Renal pelvis (tissue), 4 donors: Measurements from ENCODE around the gene MX1. TPM values are rescaled to one million over a fixed set of nuclear protein-coding genes. Genes with fewer than 3 reads are reported as not detected.
"Not testable (repeated sequence)": the region's sequence is repeated elsewhere in the genome, so short reads cannot be mapped to it uniquely, and the experiment has no call there.

Source experiments
- DNase-seq: peaks from one replicate; pipeline ENCODE4 v3.0.0-alpha.2; 2013
- polyA plus RNA-seq, 3 donors: library from polyadenylated mRNA; unstranded; fragments of 120-200 nt; gene quantifications; one replicate each; pipeline ENCODE4 v1.2.1, GENCODE V29; 2013; ENCODE audit not compliant: insufficient read length in 3 of 3

The MX1 gene
- polyA plus RNA-seq, 3 donors, result 8.1 to 12.0 (median 8.2) TPM

DNA sequence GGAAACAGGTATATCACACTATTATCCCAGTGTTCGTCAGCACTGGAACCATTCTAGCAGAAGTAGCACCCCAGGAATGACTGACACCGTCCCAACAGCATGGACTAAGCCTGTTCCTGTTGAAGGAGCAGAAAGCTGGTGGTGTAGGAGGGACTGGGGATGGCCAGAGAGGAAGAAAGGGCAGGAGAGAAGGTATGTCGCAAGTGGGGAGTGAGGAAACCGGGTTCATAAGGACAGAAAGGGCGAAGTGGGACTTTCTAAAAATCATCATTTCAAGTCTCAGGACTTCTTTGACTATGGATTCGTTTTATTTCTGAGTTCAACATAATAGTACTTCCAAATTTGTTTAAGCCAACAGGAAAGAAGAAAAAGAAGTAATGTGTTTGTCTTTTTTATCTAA lies 19.7 kb upstream of the MX1 start:
- no peak for DNase-seq

DNA sequence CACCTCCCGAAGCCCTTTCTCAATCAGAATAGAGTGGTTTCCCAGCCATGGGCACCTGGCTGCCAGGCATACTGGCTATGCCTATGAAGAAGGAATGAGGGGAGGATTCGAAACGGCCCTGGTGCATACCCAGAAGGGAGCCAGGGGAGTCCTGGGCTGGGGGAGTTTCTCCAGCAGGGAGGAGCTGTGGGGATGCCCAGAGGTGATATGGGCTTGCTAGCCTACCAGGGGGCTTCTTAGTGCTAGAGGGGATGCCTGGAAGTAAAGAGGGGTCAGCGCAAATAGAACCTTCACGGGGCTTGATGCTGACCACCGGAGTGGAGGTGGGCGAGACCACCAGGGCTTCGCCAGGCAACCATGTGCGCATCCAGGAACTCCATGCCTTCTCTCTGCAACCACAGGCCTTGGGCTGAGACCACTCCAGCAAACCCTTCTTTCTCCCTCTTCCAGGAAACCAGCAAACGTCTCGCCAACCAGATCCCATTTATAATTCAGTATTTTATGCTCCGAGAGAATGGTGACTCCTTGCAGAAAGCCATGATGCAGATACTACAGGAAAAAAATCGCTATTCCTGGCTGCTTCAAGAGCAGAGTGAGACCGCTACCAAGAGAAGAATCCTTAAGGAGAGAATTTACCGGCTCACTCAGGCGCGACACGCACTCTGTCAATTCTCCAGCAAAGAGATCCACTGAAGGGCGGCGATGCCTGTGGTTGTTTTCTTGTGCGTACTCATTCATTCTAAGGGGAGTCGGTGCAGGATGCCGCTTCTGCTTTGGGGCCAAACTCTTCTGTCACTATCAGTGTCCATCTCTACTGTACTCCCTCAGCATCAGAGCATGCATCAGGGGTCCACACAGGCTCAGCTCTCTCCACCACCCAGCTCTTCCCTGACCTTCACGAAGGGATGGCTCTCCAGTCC lies 18.2 kb upstream of the MX1 start:
- no peak for DNase-seq

DNA sequence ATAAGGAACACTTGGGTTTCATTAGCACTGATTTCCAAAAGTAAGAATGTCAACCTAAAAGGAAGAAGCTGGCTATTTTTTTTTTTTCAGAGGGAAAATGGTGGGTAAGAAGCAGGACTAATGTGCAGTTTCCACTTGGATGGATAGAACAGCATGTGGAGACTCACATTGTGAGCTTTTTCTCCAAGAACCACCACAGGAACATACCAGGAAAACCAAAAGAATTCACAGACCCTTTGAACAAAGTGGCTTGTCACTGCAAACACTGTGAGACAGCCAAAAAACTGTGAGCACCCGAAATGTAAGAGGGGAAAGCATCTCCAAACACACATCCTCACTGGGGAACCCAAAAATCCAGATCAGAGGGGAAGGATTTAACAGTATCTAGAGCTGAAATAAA lies 15.7 kb upstream of the MX1 start:
- DNase-seq, result no peak

DNA sequence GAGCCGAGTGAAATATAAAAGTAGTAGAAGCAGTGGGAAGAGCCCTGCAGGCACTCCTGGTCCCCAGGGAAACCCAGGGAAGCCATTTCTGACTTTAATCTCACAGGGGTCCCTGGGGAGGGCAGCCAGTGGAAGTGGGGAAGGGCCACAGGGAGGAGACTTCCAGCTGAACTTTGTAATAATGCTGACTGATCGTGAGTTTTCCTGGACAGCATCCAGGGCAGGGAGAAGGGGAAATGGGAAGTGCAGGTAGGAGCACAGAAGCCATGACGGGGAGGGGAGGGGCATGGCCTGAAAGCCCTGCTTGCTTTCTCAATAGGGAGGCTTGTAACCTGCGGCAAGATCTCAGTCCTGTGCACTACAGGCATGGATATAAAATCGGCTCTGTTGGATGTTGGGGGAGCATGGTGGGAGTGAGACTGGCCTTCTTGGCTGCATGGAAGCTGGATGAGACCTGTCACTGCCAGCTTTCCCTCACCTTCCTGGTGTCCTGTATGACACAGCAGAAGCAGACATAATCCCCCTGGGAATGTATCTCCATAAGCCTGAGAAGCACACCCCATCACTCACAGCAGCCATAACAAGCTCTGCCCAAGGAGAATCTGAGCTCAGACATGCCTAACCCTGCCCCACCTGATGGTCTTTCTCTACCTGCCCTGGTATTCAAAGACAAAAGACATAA lies 15.1 kb upstream of the MX1 start:
- DNase-seq, result no peak

DNA sequence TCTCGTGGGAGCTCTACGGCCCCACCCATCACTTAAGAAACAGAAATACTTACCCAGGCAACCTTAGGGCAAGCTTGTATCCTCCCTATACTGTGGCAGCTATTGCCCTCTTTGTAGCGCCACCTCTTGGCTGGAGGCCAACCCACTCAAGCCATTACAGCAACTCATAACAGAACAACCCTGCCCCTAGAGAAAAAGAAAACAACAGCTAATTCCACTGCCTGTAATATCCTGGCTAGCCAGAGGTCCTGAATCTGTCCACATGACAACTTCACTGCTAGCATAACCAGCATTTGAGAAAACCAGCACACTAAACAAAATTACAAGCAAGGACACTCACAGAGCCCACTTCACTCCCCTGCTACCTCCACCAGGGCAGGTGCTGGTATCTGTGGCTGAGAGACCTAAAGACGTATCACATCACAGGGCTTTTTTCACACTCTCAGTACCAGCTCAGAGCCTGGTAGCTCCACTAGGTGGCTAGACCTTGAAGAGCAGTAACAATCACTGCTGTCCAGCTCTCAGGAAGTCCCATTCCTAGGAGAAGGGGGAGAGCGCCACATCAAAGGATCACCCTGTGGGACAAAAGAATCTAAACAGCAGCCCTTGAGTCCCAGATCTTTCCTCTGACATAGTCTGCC lies 14.5 kb upstream of the MX1 start:
- no peak for DNase-seq

DNA sequence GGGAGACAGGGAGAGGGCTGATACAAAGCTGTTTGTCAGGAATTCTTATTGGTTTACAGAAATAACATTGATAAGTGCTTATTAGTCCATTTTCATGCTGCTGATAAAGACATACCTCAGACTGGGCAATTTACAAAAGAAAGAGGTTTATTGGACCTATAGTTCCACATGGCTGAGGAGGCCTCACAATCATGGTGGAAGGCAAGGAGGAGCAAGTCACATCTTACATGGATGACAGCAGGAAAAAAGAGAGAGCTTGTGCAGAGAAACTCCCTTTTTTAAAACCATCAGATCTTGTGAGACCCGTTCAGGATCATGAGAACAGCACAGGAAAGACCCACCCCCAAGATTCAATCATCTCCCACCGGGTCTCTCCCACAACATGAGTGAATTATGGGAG lies 8.5 kb upstream of the MX1 start:
- not testable (repeated sequence) for DNase-seq

DNA sequence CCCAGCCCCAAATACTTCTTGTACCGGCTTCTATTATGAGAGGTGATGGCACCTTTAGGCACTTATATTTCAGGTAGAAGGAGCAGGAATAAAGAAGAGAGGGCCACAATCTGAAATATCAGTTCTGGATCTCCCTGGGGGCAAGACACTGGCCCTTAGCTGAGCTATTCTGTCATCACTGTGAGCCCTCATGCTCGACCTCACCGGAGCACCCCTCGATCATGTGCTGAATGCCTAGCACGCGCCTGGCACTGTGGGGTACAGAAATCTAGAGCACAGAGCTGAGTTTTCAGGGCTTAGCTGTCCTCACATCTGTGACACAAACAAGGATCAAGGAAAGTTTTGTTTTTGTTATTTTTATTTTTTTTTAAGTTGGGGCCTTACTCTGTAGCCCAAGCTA lies 7.6 kb upstream of the MX1 start:
- no peak for DNase-seq

DNA sequence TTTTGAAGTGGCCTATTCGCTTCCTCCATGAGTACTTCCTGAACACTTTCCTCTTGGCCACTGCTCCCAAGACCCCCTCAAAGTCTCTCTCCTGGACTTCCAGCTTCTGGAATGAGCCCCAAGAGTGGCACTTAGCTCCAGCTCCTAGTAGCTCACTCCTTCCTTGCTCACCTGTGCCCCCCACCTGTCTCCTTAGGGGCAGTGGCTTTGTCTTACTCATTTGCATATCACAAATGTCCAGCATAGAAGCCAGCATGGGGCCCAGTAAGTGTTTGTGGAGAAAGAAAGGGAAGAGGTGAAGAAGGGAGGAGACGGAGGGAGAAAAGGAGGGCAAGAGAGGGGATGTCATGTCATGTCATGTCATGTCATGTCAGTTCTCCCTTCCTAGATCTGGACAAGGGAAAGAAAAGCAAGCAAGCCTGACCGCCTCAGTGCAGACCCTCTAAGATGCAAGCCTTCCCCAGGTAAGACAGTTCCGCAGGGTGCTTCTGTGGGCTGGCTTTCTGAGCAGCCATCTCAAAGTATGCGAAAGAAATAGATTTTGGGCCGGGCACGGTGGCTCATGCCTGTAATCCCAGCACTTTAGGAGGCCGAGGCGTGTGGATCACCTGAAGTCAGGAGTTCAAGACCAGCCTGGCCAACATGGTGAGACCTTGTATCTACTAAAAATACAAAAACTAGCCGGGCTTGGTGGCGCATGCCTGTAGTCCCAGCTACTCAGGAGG lies 6.9 kb upstream of the MX1 start:
- DNase-seq, result no peak

DNA sequence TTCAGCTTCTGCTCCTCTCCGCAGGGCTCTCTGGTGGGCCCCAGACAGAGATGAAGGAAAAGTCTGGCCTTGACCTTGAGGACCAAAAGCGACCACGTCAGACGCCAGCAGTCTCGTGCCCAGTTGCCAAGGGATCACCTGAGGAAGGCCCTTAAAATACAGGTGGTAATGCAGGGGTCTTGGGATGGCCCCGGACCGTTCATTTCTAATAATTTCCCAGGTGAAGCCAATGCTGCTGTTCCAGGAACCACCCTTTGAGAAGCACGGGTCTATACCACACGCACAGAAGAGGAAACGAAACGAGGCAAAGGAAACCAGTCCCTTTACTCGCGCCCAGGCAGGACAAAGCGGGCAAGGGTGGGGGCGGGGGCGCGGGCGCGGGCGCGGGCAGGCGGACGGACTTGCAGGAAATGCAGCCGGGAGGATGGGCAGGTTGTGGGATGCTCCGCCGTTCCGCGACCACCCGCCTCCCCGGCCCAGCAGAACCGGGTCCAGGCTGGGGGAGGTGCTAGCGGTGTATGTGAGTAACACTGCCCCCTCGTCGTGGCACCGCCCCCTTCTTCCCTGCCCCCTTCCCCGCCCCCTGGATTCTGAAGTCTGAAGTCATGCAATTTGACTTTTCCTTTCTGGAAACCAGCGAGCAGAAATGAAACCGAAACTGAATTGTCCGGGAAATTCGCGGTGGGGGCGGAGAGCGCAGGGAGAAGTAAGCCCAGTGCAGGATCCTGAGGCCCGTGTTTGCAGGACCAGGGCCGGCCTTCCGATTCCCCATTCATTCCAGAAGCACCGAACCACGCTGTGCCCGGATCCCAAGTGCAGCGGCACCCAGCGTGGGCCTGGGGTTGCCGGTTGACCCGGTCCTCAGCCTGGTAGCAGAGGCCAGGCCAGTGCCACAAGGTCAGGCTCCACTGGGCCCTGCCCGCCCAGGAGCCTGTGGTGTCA lies 5.8 kb upstream of the MX1 start:
- DNase-seq, result peak; percentile 90

DNA sequence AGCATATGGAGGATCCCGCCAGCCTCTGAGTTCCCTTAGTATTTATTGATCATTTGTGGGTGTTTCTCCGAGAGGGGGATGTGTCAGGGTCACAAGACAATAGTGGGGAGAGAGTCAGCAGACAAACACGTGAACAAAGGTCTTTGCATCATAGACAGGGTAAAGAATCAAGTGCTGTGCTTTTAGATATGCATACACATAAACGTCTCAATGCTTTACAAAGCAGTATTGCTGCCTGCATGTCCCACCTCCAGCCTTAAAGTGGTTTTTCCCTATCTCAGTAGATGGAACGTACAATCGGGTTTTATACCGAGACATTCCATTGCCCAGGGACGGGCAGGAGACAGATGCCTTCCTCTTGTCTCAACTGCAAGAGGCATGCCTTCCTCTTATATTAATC lies 5.0 kb upstream of the MX1 start:
- DNase-seq, result not testable (repeated sequence)

DNA sequence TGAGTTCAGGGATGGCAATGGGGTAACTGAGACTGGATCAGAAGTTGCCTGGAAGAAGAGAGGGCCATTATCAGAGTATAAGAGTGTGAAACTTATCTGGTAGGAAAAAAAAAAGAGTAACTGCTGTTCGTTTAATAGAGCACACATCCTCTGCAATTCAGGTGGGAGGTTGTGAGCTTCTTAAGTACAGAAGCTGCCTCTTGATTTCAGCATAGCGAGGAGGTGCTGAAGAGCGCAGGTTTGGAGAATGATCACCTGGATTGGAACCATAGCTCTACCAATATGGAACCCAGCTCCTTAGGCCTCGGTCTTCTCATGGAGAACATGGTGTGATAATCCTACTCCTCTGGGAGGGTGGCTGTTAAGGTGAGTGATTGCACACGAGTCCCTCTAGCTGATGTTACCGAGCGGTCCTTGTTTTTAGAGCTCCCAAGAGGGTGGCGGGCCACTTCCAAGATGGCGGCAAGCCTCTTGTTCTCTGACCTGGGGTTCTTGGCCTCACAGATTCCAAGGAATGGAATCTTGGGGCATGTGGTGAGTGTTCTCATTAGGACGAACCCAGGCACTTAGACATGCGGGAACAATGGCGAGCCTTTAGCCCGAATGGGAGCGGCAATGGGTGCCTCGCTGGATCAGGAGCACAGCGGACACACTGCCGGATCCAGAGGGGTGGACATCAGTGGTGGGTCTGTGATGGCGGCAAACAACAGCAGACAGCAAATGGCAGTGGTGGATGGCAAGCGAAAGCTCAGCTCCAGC lies 3.3 kb upstream of the MX1 start:
- DNase-seq, result no peak

DNA sequence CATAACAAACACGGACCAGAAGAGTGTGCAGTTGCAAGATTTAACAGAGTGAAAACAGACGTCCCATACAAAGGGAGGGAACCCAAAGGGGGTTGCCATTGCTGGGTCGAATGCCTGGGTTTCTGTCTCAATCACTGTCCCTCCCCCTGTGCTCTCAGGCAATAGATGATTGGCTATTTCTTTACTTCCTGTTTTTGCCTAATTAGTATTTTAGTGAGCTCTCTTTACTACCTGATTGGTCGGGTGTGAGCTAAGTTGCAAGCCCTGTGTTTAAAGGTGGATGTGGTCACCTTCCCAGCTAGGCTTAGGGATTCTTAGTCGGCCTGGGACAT lies 2.8 kb upstream of the MX1 start:
- DNase-seq, result not testable (repeated sequence)

DNA sequence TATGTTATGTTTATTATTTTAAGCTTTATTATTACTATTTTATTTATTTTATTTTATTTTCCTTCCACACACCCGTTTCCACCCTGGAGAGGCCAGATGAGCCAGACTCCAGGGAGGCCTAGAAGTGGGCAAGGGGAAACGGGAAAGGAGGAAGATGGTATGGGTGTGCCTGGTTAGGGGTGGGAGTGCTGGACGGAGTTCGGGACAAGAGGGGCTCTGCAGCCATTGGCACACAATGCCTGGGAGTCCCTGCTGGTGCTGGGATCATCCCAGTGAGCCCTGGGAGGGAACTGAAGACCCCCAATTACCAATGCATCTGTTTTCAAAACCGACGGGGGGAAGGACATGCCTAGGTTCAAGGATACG lies 468 bp upstream of the MX1 start:
- no peak for DNase-seq

DNA sequence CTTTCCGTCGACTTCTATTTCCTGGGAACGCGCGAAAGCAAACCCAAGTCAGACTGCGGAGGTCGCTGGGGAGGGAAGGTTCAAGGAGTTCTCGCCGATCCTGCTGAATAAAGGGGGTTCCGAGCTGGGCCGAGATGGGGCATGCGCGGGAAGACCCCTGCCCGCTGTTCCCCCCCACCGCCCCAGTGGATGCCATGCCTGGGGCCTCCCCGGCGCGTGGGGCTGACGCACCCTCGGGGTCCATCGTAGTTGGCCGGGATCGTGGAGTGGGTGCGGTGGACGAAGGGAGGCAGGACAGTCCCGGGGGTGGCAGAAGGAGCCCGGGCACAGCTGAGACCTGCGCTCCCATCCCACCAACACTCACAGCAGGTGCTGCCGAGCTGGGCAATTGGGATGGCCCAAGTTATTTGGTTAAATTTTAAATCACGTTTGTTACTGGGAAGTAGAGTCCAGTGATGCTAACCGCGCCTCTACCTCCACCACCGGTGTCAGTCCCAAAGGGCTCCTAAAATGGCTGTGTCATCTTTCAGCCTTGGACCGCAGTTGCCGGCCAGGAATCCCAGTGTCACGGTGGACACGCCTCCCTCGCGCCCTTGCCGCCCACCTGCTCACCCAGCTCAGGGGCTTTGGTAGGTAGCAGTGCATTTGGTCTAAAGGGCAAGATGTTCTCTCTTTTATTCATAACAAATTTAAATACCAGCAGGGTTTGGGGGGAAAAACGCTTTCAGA lies 801 bp downstream of the MX1 start:
- DNase-seq, result no peak

DNA sequence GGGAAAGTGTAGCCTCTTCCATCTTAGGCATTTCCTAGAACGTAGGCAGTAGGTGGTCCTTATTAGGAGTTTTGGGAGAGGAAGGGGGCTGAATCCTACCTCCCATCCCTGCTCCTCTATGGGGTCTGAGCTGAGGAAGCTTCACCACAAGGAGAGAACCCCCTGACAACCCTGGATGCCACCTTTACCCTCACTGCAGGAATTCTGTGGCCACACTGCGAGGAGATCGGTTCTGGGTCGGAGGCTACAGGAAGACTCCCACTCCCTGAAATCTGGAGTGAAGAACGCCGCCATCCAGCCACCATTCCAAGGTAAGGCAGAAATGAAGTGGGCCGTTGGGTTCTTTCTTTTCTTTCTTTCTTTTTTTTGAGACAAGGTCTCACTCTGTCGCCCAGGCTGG lies 1.5 kb downstream of the MX1 start:
- no peak for DNase-seq

DNA sequence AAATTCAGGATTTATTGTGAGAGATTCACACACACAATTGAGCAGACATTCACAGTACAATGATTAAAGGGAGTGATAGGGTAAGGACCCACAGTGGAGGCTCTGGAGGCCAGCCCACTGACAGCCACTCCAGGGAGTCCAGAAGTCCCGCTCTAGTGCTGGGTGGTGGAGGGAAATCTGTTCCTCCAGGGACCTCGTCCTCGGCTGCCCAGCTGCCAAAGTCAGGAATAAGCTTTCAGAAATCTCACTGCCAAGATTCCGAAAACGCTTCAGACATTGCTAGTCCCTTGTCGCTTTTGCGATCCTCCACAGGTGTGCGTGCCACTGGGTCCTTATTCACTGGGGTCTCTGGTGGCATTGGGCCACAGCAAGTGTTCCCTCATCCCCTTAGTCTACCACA lies 2.3 kb downstream of the MX1 start:
- no peak for DNase-seq

DNA sequence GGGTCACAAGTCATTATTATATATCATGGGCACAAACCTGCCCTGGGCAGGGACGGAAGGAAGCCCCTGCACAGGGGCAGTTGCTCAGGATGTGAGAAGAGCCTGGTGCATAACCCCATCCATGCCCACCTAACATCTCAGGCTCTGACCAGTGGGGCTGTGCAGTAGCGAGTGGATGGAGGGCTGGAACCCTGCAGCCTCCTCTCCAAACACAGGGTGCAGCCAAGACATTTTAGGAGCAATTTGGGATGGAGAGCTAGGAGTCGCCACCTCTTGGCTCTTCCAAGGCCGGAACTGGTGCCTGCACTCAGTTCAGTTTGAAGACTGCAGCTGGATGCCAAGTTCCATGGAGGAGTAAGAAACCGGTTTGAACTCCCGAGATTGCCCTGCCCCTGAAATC lies 2.8 kb downstream of the MX1 start:
- no peak for DNase-seq

DNA sequence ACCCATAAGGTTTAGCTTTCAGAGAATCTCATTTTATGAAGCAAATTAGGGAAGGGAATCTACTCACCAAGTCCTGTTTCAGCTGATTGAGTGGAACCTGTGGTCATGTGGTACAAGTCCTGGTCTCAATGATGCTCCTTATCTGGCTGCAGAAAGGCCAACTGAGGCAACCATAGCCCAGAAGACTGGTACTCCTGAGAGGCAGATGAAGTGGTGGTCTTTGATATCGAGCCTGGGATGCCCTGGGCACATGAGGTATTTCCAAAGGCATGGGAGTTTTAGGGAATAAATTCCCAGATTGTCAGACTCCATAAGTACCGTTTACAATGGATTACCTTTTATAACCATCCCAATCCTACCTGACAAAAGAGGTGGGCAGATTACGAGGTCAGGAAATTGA lies 3.3 kb downstream of the MX1 start:
- DNase-seq, result no peak

DNA sequence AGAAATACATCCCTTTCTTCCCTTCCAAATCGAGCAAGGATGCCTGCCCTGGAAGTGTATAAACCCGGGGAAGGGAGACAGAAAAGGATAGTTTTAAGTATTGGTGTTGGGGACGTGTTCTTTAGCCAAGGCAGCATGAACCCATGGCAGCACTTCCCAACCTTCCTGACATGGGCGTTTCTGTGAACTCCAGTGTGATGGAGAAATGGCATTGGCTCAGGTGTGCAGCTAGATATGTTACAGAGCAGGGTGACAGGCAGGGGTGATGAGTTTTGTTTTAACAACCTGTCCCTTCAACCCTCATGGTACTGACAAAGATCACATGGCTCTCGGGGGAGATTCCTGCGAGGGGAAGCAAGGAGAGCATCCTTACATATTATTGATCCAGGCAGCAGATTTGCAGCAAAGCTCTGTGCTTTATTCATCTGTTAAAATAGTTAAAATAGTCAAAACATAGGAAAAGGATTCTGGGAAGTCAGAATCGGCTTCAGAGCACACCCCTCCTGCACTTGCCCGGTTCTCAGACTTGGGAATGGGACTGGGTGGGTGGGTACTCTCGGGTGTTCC lies 4.0 kb downstream of the MX1 start:
- DNase-seq, result no peak
